SU-DHL-6 (cell line): Measurements from ENCODE around the gene DCDC1.

Experiments
- H2AFZ ChIP-seq: fragments of 200-600 bp; sonication (generic); 2 replicates; pipeline ENCODE4 v1.6.1; 2014; ENCODE audit warnings: low read depth, mild to moderate bottlenecking, moderate library complexity, mixed read lengths, antibody characterized with exemption, low read length; ENCODE audit not compliant: severe bottlenecking
- H3F3A ChIP-seq: fragments of 200-600 bp; shearing (Covaris generic); 2 replicates; pipeline ENCODE4 v1.6.0; 2016; ENCODE audit warnings: antibody characterized with exemption, mild to moderate bottlenecking; ENCODE audit not compliant: insufficient read depth
- H3K27ac ChIP-seq: fragments of 200-600 bp; sonication (generic); 2 replicates; pipeline ENCODE4 v1.5.1; 2016; ENCODE audit warnings: low read depth, mild to moderate bottlenecking, low read length, moderate library complexity, mixed read lengths
- H3K27me3 ChIP-seq: fragments of 200-600 bp; sonication (generic), shearing (Covaris generic); 2 replicates; pipeline ENCODE4 v1.6.0; 2014; ENCODE audit warnings: mild to moderate bottlenecking, low read length
- H3K36me3 ChIP-seq: fragments of 200-600 bp; sonication (generic); 2 replicates; pipeline ENCODE4 v1.6.1; 2014; ENCODE audit warnings: mild to moderate bottlenecking, low read length, mixed read lengths
- H3K4me2 ChIP-seq: fragments of 300-600, 200-600 bp; shearing (Covaris generic), sonication (generic); 2 replicates; pipeline ENCODE4 v1.6.0; 2014; ENCODE audit warnings: low read length, low read depth, mild to moderate bottlenecking; ENCODE audit not compliant: poor library complexity, severe bottlenecking
- H3K4me3 ChIP-seq: fragments of 200-600 bp; sonication (generic); 2 replicates; pipeline ENCODE4 v1.5.1; 2014; ENCODE audit warnings: antibody characterized with exemption, low read length, mild to moderate bottlenecking, mixed read lengths; ENCODE audit not compliant: insufficient read depth, poor library complexity, severe bottlenecking
- H3K79me2 ChIP-seq: fragments of 200-600 bp; sonication (generic); 2 replicates; pipeline ENCODE4 v1.6.1; 2014; ENCODE audit warnings: mild to moderate bottlenecking, low read length, moderate library complexity; ENCODE audit not compliant: insufficient read depth
- H3K9ac ChIP-seq: fragments of 200-600 bp; sonication (generic); 2 replicates; pipeline ENCODE4 v1.7.0; 2014; ENCODE audit warnings: mild to moderate bottlenecking, low read length
- H3K9me2 ChIP-seq: fragments of 200-600 bp; sonication (generic); replicated peaks from 2 replicates; pipeline ENCODE4 v1.6.1; 2014; ENCODE audit warnings: low read length; ENCODE audit not compliant: insufficient read depth
- H3K9me3 ChIP-seq: fragments of 200-600 bp; sonication (generic); 2 replicates; pipeline ENCODE4 v1.6.1; 2014; ENCODE audit warnings: low read length, mixed read lengths; ENCODE audit not compliant: insufficient read depth
- H4K20me1 ChIP-seq: fragments of 200-600 bp; sonication (generic); 2 replicates; pipeline ENCODE4 v1.6.1; 2014; ENCODE audit warnings: low read depth, mild to moderate bottlenecking, antibody characterized with exemption, low read length, moderate library complexity, mixed read lengths
- CTCF ChIP-seq: fragments of 200-600 bp; sonication (generic); IDR thresholded peaks from one replicate; pipeline ENCODE4 v1.5.1; 2017; ENCODE audit warnings: antibody characterized with exemption, mild to moderate bottlenecking, low read length, moderate library complexity; ENCODE audit not compliant: insufficient read depth, poor library complexity, severe bottlenecking
- EZH2phosphoT487 ChIP-seq: fragments of 200-600 bp; sonication (generic), shearing (Covaris generic); conservative IDR thresholded peaks from 2 replicates; pipeline ENCODE4 v1.6.1; 2018; ENCODE audit warnings: mild to moderate bottlenecking, antibody characterized with exemption, low read length, moderate library complexity, mixed read lengths

Gene DCDC1

GRCh38 chr11:30985536-30985935 lies 384.0 kb downstream of the DCDC1 start:
- no peak overlapping the region for H3K4me3 ChIP-seq
- no peaks in the 10 kb centered on the region for H3F3A ChIP-seq

GRCh38 chr11:30984827-30985226 lies 384.7 kb downstream of the DCDC1 start:
- H3K4me3 ChIP-seq = no peak overlapping the region
- no peaks in the 10 kb centered on the region for H3K27me3 ChIP-seq
- no peak for TF ChIP-seq CTCF
- no peak for TF ChIP-seq EZH2phosphoT487
- no peaks in the 10 kb centered on the region for H3K79me2 ChIP-seq
- H3K9me2 ChIP-seq = no peaks in the 10 kb centered on the region
- no peaks in the 10 kb centered on the region for H4K20me1 ChIP-seq
- no peak overlapping the region for H2AFZ ChIP-seq
- H3K4me2 ChIP-seq = no peak overlapping the region
- no peak overlapping the region for H3K27ac ChIP-seq
- no peaks in the 10 kb centered on the region for H3F3A ChIP-seq
- H3K9me3 ChIP-seq = no peaks in the 10 kb centered on the region
- no peaks in the 10 kb centered on the region for H3K36me3 ChIP-seq
- H3K9ac ChIP-seq = no peak overlapping the region

More at GRCh38 chr11:30985536-30985935, 384.0 kb downstream of the DCDC1 start:
- Histone ChIP-seq H3K9ac (no peak overlapping the region), H3K9me3 (no peaks in the 10 kb centered on the region), H3K36me3 (no peaks in the 10 kb centered on the region), H3K9me2 (no peaks in the 10 kb centered on the region), H4K20me1 (no peaks in the 10 kb centered on the region), H3K27ac (no peak overlapping the region), H2AFZ (no peak overlapping the region), H3K4me2 (no peak overlapping the region), H3K27me3 (no peaks in the 10 kb centered on the region), H3K79me2 (no peaks in the 10 kb centered on the region)
- TF ChIP-seq EZH2phosphoT487 = no peak

GRCh38 chr11:30984442-30984816 lies 385.1 kb downstream of the DCDC1 start:
- Histone ChIP-seq H2AFZ (no peak overlapping the region), H3K9ac (no peak overlapping the region), H3K4me3 (no peak overlapping the region), H3K4me2 (no peak overlapping the region), H3K27ac (no peak overlapping the region), H3K9me2 (no peaks in the 10 kb centered on the region), H3K79me2 (no peaks in the 10 kb centered on the region), H3F3A (no peaks in the 10 kb centered on the region), H4K20me1 (no peaks in the 10 kb centered on the region), H3K9me3 (no peaks in the 10 kb centered on the region), H3K27me3 (no peaks in the 10 kb centered on the region), H3K36me3 (no peaks in the 10 kb centered on the region)
- no peak for TF ChIP-seq EZH2phosphoT487
- TF ChIP-seq CTCF = no peak

GRCh38 chr11:30983776-30984441 lies 385.6 kb downstream of the DCDC1 start:
- Histone ChIP-seq H3K9me3 (no peaks in the 10 kb centered on the region), H3K9me2 (no peaks in the 10 kb centered on the region), H4K20me1 (no peaks in the 10 kb centered on the region), H3K4me2 (no peak overlapping the region), H3K9ac (no peak overlapping the region), H3K36me3 (no peaks in the 10 kb centered on the region), H3K27ac (no peak overlapping the region), H3K27me3 (no peaks in the 10 kb centered on the region), H3F3A (no peaks in the 10 kb centered on the region), H2AFZ (no peak overlapping the region), H3K4me3 (no peak overlapping the region), H3K79me2 (no peaks in the 10 kb centered on the region)
- TF ChIP-seq CTCF = no peak
- TF ChIP-seq EZH2phosphoT487 = no peak
